Measurements from ENCODE around the gene EDDM13. TPM values are rescaled to one million over a fixed set of nuclear protein-coding genes. Genes with fewer than 3 reads are reported as not detected.

EDDM13 gene
- total and polyA plus RNA-seq, 2 of the 13 experiments (the other 11 are each of a cell fraction or from before 2014, with no cell fraction given): not detected

- TF ChIP-seq, protein P1, sequence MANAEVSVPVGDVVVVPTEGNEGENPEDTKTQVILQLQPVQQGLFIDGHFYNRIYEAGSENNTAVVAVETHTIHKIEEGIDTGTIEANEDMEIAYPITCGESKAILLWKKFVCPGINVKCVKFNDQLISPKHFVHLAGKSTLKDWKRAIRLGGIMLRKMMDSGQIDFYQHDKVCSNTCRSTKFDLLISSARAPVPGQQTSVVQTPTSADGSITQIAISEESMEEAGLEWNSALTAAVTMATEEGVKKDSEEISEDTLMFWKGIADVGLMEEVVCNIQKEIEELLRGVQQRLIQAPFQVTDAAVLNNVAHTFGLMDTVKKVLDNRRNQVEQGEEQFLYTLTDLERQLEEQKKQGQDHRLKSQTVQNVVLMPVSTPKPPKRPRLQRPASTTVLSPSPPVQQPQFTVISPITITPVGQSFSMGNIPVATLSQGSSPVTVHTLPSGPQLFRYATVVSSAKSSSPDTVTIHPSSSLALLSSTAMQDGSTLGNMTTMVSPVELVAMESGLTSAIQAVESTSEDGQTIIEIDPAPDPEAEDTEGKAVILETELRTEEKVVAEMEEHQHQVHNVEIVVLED (CRISPR knock-in tag; IDR thresholded peaks at IDR 0.05; ENCODE audit: borderline replicate concordance): no peak
- TF ChIP-seq ZMYM2 (CRISPR knock-in tag; IDR thresholded peaks at IDR 0.05) (no peak), MTF2 (CRISPR knock-in tag; IDR thresholded peaks at IDR 0.05; ENCODE audit: borderline replicate concordance) (no peak), PLSCR1 (CRISPR knock-in tag; IDR thresholded peaks at IDR 0.05; ENCODE audit: borderline replicate concordance) (no peak), THAP11 (CRISPR knock-in tag; IDR thresholded peaks at IDR 0.05) (no peak), ZNF501 (CRISPR knock-in tag; IDR thresholded peaks at IDR 0.05) (no peak), CBX1 (IDR thresholded peaks at IDR 0.05; ENCODE audit: low read depth) (no peak), ZNF468 (CRISPR knock-in tag; IDR thresholded peaks at IDR 0.05) (no peak)
- TF ChIP-seq, protein P2, sequence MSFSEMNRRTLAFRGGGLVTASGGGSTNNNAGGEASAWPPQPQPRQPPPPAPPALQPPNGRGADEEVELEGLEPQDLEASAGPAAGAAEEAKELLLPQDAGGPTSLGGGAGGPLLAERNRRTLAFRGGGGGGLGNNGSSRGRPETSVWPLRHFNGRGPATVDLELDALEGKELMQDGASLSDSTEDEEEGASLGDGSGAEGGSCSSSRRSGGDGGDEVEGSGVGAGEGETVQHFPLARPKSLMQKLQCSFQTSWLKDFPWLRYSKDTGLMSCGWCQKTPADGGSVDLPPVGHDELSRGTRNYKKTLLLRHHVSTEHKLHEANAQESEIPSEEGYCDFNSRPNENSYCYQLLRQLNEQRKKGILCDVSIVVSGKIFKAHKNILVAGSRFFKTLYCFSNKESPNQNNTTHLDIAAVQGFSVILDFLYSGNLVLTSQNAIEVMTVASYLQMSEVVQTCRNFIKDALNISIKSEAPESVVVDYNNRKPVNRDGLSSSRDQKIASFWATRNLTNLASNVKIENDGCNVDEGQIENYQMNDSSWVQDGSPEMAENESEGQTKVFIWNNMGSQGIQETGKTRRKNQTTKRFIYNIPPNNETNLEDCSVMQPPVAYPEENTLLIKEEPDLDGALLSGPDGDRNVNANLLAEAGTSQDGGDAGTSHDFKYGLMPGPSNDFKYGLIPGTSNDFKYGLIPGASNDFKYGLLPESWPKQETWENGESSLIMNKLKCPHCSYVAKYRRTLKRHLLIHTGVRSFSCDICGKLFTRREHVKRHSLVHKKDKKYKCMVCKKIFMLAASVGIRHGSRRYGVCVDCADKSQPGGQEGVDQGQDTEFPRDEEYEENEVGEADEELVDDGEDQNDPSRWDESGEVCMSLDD (CRISPR knock-in tag; IDR thresholded peaks at IDR 0.05; ENCODE audit: borderline replicate concordance): no peak
Measured at GRCh38 chr19:56321989-56322440, 49.5 kb downstream of the EDDM13 start (continued).
